ENCODE data around the gene CATSPERE. TPM values are rescaled to one million over a fixed set of nuclear protein-coding genes. Genes with fewer than 3 reads are reported as not detected.
A peak's percentile ranks its signal among the peaks of the same experiment; 100 is the strongest.

The CATSPERE gene
- total and polyA plus RNA-seq, 12 donors: 0.18 to 2.6 (median 1.2) TPM

DNA sequence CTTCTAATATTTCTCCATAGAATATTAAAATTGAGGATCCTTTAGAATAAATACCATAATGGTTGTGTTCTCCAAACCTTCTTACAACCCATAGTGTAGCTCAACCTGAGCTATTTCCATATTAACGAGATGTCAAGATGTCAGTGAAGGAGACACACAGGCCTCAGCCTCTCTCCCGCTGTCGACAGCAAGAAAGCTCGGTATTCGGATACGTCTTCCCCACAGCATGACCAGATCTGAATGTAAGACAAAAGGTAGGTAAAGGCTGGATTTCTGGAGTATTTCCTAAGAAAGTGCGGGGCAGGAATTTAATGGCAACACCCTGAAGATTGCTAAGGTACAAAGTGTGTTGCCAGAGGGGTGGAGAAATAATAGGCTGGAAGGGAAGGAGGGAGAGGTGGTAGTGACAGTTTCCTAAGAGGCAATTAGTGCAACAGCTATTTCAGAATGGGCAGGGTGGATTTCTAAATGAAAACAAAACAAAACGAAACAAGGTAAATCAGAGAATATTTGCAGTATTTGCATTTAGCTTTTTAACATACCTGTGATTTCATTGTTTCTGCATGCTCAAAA is 11.1 kb upstream of the CATSPERE start:
- DNase-seq: no peak
- H3K27ac ChIP-seq: peak overlapping the region in 3 of 5 donors; percentile 95 to 98 (median 96)
- peak overlapping the region in 1 of 4 donors; percentile 90 for H3K4me3 ChIP-seq
- TF ChIP-seq POLR2A (IDR thresholded peaks at IDR 0.05): no peak
- no peak for TF ChIP-seq CTCF (IDR thresholded peaks at IDR 0.05)
- no peaks in the 10 kb centered on the region for H3K36me3 ChIP-seq (replicated peaks in 1 of 2)
- 72 to 78% (median 75%) methylated on average over 8 of the region's 8 CpGs for WGBS, 4 donors
- intact Hi-C loops (cut with DNase I): loop anchor here in 1 of 2 donors (5.0 kb wide), 1 partner anchor 128 kb away; no protein-coding TSS in a partner anchor
- H3K9me3 ChIP-seq (replicated peaks in 1 of 3): no peaks in the 10 kb centered on the region
- peaks cover 0 to 58% of the 10 kb centered on the region in 2 donors for H3K4me1 ChIP-seq (replicated peaks in 1 of 2)
- H3K27me3 ChIP-seq: no peaks in the 10 kb centered on the region

DNA sequence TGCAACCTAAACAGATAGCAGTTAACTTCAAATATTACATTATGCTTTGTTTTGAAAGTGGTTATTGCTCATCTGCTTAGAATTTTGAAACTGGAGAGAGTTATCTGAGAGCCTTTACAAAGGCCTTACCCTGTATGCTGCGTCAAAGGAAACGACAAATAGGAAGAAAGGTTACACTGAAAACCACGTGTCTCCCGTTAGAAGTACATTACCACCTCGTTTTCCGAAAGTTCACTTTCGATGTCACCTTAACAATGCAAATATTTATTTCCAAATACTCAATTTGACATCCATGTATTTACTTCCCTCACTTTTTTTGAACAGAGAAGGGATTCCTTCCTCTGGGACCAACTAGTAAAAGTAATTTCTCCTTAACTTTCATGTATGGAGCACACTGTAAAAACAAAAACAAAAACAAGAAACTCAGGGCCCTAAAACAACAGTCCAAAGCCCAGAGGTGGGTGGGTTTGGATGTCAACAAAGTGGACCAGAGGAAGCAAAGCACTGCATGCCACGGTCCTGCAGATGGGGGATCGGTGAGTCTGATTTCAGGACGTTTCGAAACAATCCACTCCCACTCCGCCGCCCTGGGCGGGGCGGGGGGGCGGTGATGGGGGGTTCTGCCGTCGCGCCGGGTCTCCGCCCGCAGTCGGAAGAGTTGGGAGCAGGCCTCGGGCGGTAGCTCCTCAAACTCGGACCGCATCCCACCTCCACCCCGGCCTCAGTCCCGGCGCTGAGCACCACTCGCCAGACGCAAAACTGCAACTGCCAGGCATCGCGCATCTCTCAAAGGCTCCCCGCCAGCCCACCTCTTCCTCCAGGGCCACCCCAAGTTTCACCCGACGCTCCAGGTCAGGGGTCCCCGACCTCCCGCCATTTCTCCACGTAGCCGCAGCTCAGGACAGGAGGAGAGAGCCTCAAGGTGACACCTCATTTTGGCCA is 10.2 kb upstream of the CATSPERE start:
- Histone ChIP-seq H3K27ac (peak overlapping the region; percentile 95 to 98 (median 96)), H3K4me1 (replicated peaks in 1 of 2) (peaks cover 0 to 50% of the 10 kb centered on the region in 2 donors), H3K36me3 (replicated peaks in 1 of 2) (no peaks in the 10 kb centered on the region), H3K9me3 (replicated peaks in 1 of 3) (no peaks in the 10 kb centered on the region), H3K4me3 (peak overlapping the region; percentile 51 to 92 (median 89)), H3K27me3 (no peaks in the 10 kb centered on the region)
- WGBS, 4 donors: 0 to 2% (median 1%) methylated on average over 17 to 41 of the region's 41 CpGs
- TF ChIP-seq POLR2A (IDR thresholded peaks at IDR 0.05) (peak in 1 of 2 donors; percentile 36), CTCF (IDR thresholded peaks at IDR 0.05) (no peak)
- peak; percentile 58 to 74 (median 65) for DNase-seq
- intact Hi-C loops (cut with DNase I): loop anchor here in 1 of 2 donors (5.0 kb wide), 1 partner anchor 129 kb away; no protein-coding TSS in a partner anchor

GRCh38 chr1:244451539-244451950 is 9.5 kb upstream of the CATSPERE start, which contains the start of gene ADSS2:
Gene ADSS2 (minus strand): TSS chr1:244451909. CDS start chr1:244451817, 92 bp downstream.
- no peaks in the 10 kb centered on the region for H3K27me3 ChIP-seq
- peaks cover 0 to 44% of the 10 kb centered on the region in 2 donors for H3K4me1 ChIP-seq (replicated peaks in 1 of 2)
- no peak for DNase-seq
- peak within 1 kb of the TSS; percentile 51 to 92 (median 89) for H3K4me3 ChIP-seq
- peak within 1 kb of the TSS; percentile 95 to 98 (median 96) for H3K27ac ChIP-seq
- intact Hi-C loops (cut with DNase I): loop anchor here in 1 of 2 donors (5.0 kb wide), 1 partner anchor 129 kb away; no protein-coding TSS in a partner anchor
- TF ChIP-seq POLR2A (IDR thresholded peaks at IDR 0.05) (peak; percentile 88), CTCF (IDR thresholded peaks at IDR 0.05) (no peak)
- no peaks in the 10 kb centered on the region for H3K36me3 ChIP-seq (replicated peaks in 1 of 2)
- 0 to 10% (median 3%) methylated on average over 2 to 45 of the region's 45 CpGs for WGBS, 4 donors
- H3K9me3 ChIP-seq (replicated peaks in 1 of 3): no peaks in the 10 kb centered on the region

All from adrenal gland (tissue), 12 donors.